Breast epithelium (tissue), 3 donors: ENCODE measurements around the gene CBLC.
A peak's percentile ranks its signal among the peaks of the same experiment; 100 is the strongest.

Source experiments
- CTCF ChIP-seq, 3 donors: fragments of 450-650 bp; IDR thresholded peaks; one replicate each; pipeline ENCODE4 v1.5.1; 2016 to 2017; ENCODE audit warnings: antibody characterized with exemption in 3 of 3, mild to moderate bottlenecking in 3 of 3, moderate library complexity in 3 of 3
- POLR2AphosphoS5 ChIP-seq, 3 donors: sonication (generic); formaldehyde crosslinking; IDR thresholded peaks; one replicate each; pipeline ENCODE4 v1.6.1; 2017; ENCODE audit warnings: antibody characterized with exemption in 3 of 3

DNA sequence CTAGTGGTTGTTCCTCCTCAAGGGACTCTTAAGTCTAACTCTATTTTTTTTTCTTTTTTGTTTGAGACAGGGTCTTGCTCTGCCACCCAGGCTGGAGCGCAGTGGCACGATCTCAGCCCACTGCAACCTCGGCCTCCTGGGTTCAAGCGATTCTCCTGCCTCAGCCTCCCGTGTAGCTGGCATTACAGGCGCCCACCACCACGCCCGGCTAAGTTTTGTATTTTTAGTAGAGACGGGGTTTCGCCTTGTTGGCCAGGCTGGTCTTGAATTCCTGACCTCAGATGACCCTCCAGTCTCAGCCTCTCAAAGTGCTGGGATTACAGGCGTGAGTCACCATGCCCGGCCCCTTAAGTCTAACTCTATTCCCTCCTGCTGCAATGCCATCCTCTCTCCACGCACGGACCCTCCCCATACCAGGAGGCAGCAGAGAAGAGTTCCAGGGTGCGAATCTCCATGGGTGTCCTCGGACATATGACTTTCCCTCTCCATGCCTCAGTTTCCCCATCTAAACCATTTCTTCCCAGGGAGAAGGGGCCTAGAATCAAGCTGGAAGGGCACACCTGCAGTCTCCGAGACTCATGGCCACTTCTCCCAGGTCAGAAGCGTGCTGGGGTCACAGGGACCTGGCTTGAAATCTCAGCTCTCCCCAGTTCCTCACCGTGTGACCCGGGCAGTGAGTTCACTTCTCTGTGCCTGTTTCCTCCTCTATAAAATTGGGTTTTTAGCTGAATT is 35.2 kb upstream of the CBLC start:
- TF ChIP-seq CTCF (IDR thresholded peaks at IDR 0.05) (peak in 1 of 3 donors; percentile 15), POLR2AphosphoS5 (IDR thresholded peaks at IDR 0.05) (no peak)
